PC-3 (cell line): ENCODE results near the gene ZFC3H1. TPM values are rescaled to one million over a fixed set of nuclear protein-coding genes. Genes with fewer than 3 reads are reported as not detected.
A peak's percentile ranks its signal among the peaks of the same experiment; 100 is the strongest.

Source experiments
- ATAC-seq: fragments of 200-7000 bp; cut with Tn5 transposase; 2 replicates; pipeline ENCODE4 v1.9.1; 2020; ENCODE audit warnings: mild to moderate bottlenecking, moderate library complexity
- BruUV-seq: library from RNA; stranded (reverse); fragments of 400-500 nt; replicated peaks from 2 replicates; lab custom pipeline; 2021; lab: Mats Ljungman, UMichigan
- CTCF ChIA-PET: fragments of 300-600 bp; sonication (Branson Sonifier 250); formaldehyde crosslinking; loops from one replicate; lab custom pipeline; 2022; ENCODE audit warnings: antibody characterized with exemption; lab: Charles Lee
- POLR2A ChIA-PET: fragments of 300-600 bp; sonication (Branson Sonifier 250); formaldehyde crosslinking; loops from one replicate; lab custom pipeline; 2022; ENCODE audit warnings: antibody characterized with exemption; ENCODE audit not compliant: unreplicated experiment; lab: Charles Lee
- DNase-seq: peaks from one replicate; pipeline ENCODE4 v3.0.0-alpha.2; 2015
- H2AFZ ChIP-seq: fragments of 300-600 bp; sonication (generic); 2 replicates; pipeline ENCODE4 v1.6.0; 2016; ENCODE audit warnings: antibody characterized with exemption, low read length
- H3F3A ChIP-seq: fragments of 300-600 bp; sonication (generic); one replicate; pipeline ENCODE4 v1.6.0; 2017; ENCODE audit warnings: antibody characterized with exemption, low read length, control low read depth, mild to moderate bottlenecking; ENCODE audit not compliant: unreplicated experiment
- H3K27ac ChIP-seq: fragments of 300-600 bp; sonication (generic); 2 replicates; pipeline ENCODE4 v1.5.1; 2016; ENCODE audit warnings: mild to moderate bottlenecking, low read length
- H3K27me3 ChIP-seq: fragments of 300-600 bp; sonication (generic); 2 replicates; pipeline ENCODE4 v1.6.1; 2016; ENCODE audit warnings: low read length, mixed read lengths
- H3K36me3 ChIP-seq: fragments of 300-600 bp; sonication (generic); 2 replicates; pipeline ENCODE4 v1.6.1; 2016; ENCODE audit warnings: low read depth, mixed run types, low read length, mixed read lengths
- H3K4me1 ChIP-seq: fragments of 300-600 bp; sonication (generic); 2 replicates; pipeline ENCODE4 v1.5.1; 2016; ENCODE audit warnings: low read length; ENCODE audit not compliant: insufficient read depth
- H3K4me2 ChIP-seq: fragments of 300-600 bp; sonication (generic); 2 replicates; pipeline ENCODE4 v1.6.0; 2016; ENCODE audit warnings: low read length
- H3K4me3 ChIP-seq: fragments of 300-600 bp; sonication (generic); 2 replicates; pipeline ENCODE4 v1.5.1; 2016; ENCODE audit warnings: mild to moderate bottlenecking, low read length, mixed read lengths
- H3K79me2 ChIP-seq: fragments of 300-600 bp; sonication (generic); 2 replicates; pipeline ENCODE4 v1.6.1; 2017; ENCODE audit warnings: low read length, mixed read lengths
- H3K9ac ChIP-seq: fragments of 300-600 bp; sonication (generic); 2 replicates; pipeline ENCODE4 v1.6.0; 2016; ENCODE audit warnings: mild to moderate bottlenecking, low read length
- H3K9me2 ChIP-seq: fragments of 300-600 bp; sonication (generic); replicated peaks from 2 replicates; pipeline ENCODE4 v1.6.1; 2016; ENCODE audit warnings: mixed run types, low read length, mixed read lengths
- H3K9me3 ChIP-seq: fragments of 300-600 bp; sonication (generic); 2 replicates; pipeline ENCODE4 v1.6.1; 2016; ENCODE audit warnings: low read length, mixed read lengths
- H4K20me1 ChIP-seq: fragments of 300-600 bp; sonication (generic); 2 replicates; pipeline ENCODE4 v1.6.1; 2016; ENCODE audit warnings: low read length, mixed read lengths
- EZH2 ChIP-seq: fragments of 300-600 bp; sonication (generic); IDR thresholded peaks from one replicate; pipeline ENCODE4 v1.6.1; 2017; ENCODE audit warnings: antibody characterized with exemption, mild to moderate bottlenecking, low read length; ENCODE audit not compliant: unreplicated experiment
- EZH2phosphoT487 ChIP-seq: fragments of 300-600 bp; sonication (generic); IDR thresholded peaks from 2 replicates; pipeline ENCODE4 v1.6.1; 2018; ENCODE audit warnings: mild to moderate bottlenecking, antibody characterized with exemption, low read length, borderline replicate concordance
- intact Hi-C: fragments of 100-400 bp; cut with micrococcal nuclease; formaldehyde crosslinking; loops from 2 replicates; pipeline ENCODE4 v1.9.0; 2023
- total RNA-seq: library from RNA; depleted of rRNA; stranded (reverse); fragments of >200 nt; gene quantifications from 2 replicates; pipeline ENCODE4 v1.2.3, GENCODE V29; 2014
- TF ChIP-seq, protein P1 (sequence below): fragments of 300-600 bp; sonication (generic); conservative IDR thresholded peaks from 2 replicates; pipeline ENCODE4 v1.5.1; 2017; ENCODE audit warnings: antibody characterized with exemption, low read depth, mild to moderate bottlenecking, low read length

The ZFC3H1 gene
- total RNA-seq, 1 experiment from 2014 or later, result 13.7 TPM

DNA sequence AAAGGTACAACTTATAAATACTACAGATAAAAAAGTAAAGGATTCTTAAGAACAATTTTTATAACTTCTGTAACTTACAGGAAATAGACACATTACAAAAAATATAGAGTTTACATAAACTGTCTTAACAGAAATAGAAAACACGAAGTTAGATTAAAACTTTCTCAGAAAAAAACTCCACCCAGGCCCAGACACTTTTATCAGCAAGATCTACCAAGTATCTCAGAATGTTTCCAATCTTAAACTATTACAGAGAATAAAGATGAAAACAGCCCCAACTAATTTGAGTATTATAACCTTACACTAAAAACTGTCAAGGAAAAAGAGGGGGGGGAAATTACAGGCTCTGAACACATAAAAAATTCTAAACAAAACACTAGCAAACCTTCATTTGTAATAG, 8.2 kb downstream of the ZFC3H1 start:
- H3K36me3 ChIP-seq, result peaks cover 60% of the 10 kb centered on the region
- intact Hi-C loops, result no loop called here
- POLR2A ChIA-PET, result no interaction called here

DNA sequence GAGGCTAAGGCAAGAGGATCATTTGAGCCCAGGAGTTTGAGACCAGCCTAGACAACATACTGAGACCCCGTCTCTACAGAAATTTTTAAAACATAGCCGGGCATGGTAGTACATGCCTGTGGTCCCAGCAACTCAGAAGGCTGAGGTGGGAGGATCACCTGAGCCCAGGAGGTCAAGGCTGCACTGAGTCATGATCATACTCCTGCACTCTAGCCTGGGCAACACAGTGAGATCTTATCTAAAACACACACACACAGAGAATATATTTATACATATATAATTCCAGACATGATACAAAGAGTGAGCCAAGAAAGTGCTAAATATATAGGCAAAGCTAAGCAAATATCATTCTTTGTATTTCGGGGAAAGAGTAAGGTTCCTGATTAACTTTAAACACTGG, 9.4 kb downstream of the ZFC3H1 start:
- no peak overlapping the region for H3K27ac ChIP-seq
- H3K4me3 ChIP-seq, result no peak overlapping the region
- BruUV-seq, result no TSS peak
- peaks cover 89% of the 10 kb centered on the region for H3K79me2 ChIP-seq
- CTCF ChIA-PET, result no interaction called here
- H3K4me2 ChIP-seq, result no peak overlapping the region
- H3K9me2 ChIP-seq, result no peaks in the 10 kb centered on the region
- no peaks in the 10 kb centered on the region for H3K9me3 ChIP-seq
- TF ChIP-seq EZH2 (no peak), EZH2phosphoT487 (no peak)
- TF ChIP-seq, protein P1, sequence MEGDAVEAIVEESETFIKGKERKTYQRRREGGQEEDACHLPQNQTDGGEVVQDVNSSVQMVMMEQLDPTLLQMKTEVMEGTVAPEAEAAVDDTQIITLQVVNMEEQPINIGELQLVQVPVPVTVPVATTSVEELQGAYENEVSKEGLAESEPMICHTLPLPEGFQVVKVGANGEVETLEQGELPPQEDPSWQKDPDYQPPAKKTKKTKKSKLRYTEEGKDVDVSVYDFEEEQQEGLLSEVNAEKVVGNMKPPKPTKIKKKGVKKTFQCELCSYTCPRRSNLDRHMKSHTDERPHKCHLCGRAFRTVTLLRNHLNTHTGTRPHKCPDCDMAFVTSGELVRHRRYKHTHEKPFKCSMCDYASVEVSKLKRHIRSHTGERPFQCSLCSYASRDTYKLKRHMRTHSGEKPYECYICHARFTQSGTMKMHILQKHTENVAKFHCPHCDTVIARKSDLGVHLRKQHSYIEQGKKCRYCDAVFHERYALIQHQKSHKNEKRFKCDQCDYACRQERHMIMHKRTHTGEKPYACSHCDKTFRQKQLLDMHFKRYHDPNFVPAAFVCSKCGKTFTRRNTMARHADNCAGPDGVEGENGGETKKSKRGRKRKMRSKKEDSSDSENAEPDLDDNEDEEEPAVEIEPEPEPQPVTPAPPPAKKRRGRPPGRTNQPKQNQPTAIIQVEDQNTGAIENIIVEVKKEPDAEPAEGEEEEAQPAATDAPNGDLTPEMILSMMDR, result no peak
- H3F3A ChIP-seq, result no peaks in the 10 kb centered on the region
- peaks cover 52% of the 10 kb centered on the region for H3K36me3 ChIP-seq
- intact Hi-C loops, result no loop called here
- H3K9ac ChIP-seq, result no peak overlapping the region
- ATAC-seq (no peak), DNase-seq (no peak)
- POLR2A ChIA-PET, result no interaction called here
- no peaks in the 10 kb centered on the region for H3K27me3 ChIP-seq
- peaks cover 17% of the 10 kb centered on the region for H3K4me1 ChIP-seq
- peaks cover 11% of the 10 kb centered on the region; the same call in 1 of the 2 replicates for H4K20me1 ChIP-seq
- H2AFZ ChIP-seq, result no peak overlapping the region

More for the DNA sequence above, 8.2 kb downstream of the ZFC3H1 start:
- CTCF ChIA-PET, result no interaction called here
- Histone ChIP-seq H3F3A (no peaks in the 10 kb centered on the region), H3K27ac (no peak overlapping the region), H3K4me2 (peak overlapping the region; percentile 17; the same call in 1 of the 2 replicates), H3K9me2 (no peaks in the 10 kb centered on the region), H3K9me3 (no peaks in the 10 kb centered on the region), H3K4me3 (no peak overlapping the region), H3K4me1 (0 out of 2 replicates have a peak, but pooled peaks cover 16% of the 10 kb centered on the region), H2AFZ (no peak overlapping the region), H3K27me3 (no peaks in the 10 kb centered on the region), H4K20me1 (peaks cover 13% of the 10 kb centered on the region; the same call in 1 of the 2 replicates), H3K79me2 (peaks cover 91% of the 10 kb centered on the region), H3K9ac (no peak overlapping the region)
- DNase-seq, result no peak
- TF ChIP-seq EZH2phosphoT487 (no peak), EZH2 (no peak)
- TF ChIP-seq, protein P1, result no peak
- ATAC-seq, result no peak
- no TSS peak for BruUV-seq

DNA sequence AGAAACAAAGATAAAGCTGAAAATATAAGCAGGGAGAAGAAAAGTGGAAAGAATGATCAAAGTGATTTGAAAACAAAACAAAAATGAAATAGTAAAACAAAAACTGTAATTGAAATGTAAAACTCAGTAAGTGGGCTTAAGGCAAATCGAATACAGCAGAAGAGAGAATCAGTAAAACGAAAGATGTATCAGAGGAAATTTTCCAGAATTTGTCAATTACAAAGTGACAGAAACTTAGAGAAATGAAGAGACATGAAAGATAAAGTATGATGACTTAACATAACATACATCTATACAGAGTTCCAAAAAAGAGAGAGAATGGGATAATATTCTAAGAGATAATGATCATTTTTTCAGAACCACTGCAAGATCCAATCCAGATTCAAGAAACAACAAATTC, 10.5 kb downstream of the ZFC3H1 start:
- TF ChIP-seq EZH2 (no peak), EZH2phosphoT487 (no peak)
- TF ChIP-seq, protein P1, result no peak
- Histone ChIP-seq H4K20me1 (peaks cover 15% of the 10 kb centered on the region; the same call in 1 of the 2 replicates), H3K9me3 (no peaks in the 10 kb centered on the region), H3K36me3 (peaks cover 43% of the 10 kb centered on the region), H3K4me2 (no peak overlapping the region), H3K27me3 (no peaks in the 10 kb centered on the region), H3K9me2 (no peaks in the 10 kb centered on the region), H3K4me3 (no peak overlapping the region), H3K9ac (no peak overlapping the region), H3K79me2 (peaks cover 84% of the 10 kb centered on the region), H2AFZ (no peak overlapping the region), H3K27ac (no peak overlapping the region), H3K4me1 (peaks cover 28% of the 10 kb centered on the region), H3F3A (no peaks in the 10 kb centered on the region)
- no peak for ATAC-seq
- no peak for DNase-seq
- no TSS peak for BruUV-seq
- CTCF ChIA-PET, result no interaction called here
- POLR2A ChIA-PET, result no interaction called here
- intact Hi-C loops, result no loop called here
